RKO (cell line): ENCODE results near the gene KRTAP12-3.

ENCODE experiments used
- DNase-seq: peaks from one replicate; pipeline ENCODE4 v3.0.0-alpha.2; 2016; ENCODE audit warnings: low spot score

KRTAP12-3 gene

GRCh38 chr21:44702973-44703730 is 45.4 kb downstream of the KRTAP12-3 start:
- DNase-seq: no peak

- DNase-seq: no peak
These were observed 46.3 kb downstream of the KRTAP12-3 start for GRCh38 chr21:44703731-44704635.

- no peak for DNase-seq
These were observed 46.9 kb downstream of the KRTAP12-3 start for GRCh38 chr21:44704636-44705001.

- DNase-seq: no peak
These were observed 48.4 kb downstream of the KRTAP12-3 start for GRCh38 chr21:44706026-44706705.

- DNase-seq: no peak
These were observed 49.2 kb downstream of the KRTAP12-3 start for GRCh38 chr21:44706706-44707581.
